ENCODE measurements around the gene PHF11.

DNA sequence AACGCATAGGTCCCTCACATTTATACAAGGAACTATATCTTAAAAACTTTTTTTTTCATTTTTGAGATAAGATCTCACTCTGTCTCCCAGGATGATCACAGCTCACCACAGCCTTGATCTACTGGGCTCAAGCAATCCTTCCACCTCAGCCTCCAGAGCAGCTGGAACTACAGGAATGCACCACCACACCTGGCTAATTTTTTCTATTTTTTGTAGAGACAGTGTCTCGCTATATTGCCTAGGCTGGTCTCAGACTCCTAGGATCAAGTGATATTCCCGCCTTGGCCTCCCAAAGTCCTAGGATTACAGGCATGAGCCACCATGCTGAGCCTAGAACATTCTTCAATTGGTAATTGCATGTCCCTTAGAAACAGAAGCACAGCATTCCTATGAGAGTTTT, 47.9 kb downstream of the PHF11 start:
- TF ChIP-seq CTCF (IDR thresholded peaks at IDR 0.05) (no peak), POLR2A (IDR thresholded peaks at IDR 0.05) (no peak)
